Parathyroid adenoma (tissue), 2 donors: ENCODE data around the gene OR14A16.

ENCODE experiments used
- H2AFZ ChIP-seq: fragments of 300-600 bp; sonication (generic); one replicate; pipeline ENCODE4 v1.7.0; 2017; ENCODE audit warnings: antibody characterized with exemption, mild to moderate bottlenecking
- H3K27ac ChIP-seq: fragments of 300-600 bp; sonication (generic); one replicate; pipeline ENCODE4 v1.7.0; 2017
- H3K27me3 ChIP-seq: fragments of 300-600 bp; sonication (generic); one replicate; pipeline ENCODE4 v1.7.0; 2017; ENCODE audit warnings: low read length; ENCODE audit not compliant: control insufficient read depth, insufficient read depth
- H3K36me3 ChIP-seq: fragments of 300-600 bp; sonication (generic); one replicate; pipeline ENCODE4 v1.7.0; 2017; ENCODE audit warnings: low read length; ENCODE audit not compliant: control insufficient read depth, insufficient read depth
- H3K4me1 ChIP-seq: fragments of 300-600 bp; sonication (generic); one replicate; pipeline ENCODE4 v1.7.0; 2017; ENCODE audit warnings: control low read depth
- H3K4me2 ChIP-seq: fragments of 300-600 bp; sonication (generic); one replicate; pipeline ENCODE4 v1.7.0; 2017; ENCODE audit warnings: low read length
- H3K4me3 ChIP-seq: fragments of 300-600 bp; sonication (generic); one replicate; pipeline ENCODE4 v1.7.0; 2017; ENCODE audit warnings: low read depth, low read length
- H3K79me2 ChIP-seq: fragments of 300-600 bp; sonication (generic); one replicate; pipeline ENCODE4 v1.7.0; 2017; ENCODE audit warnings: control low read depth
- H3K9ac ChIP-seq: fragments of 300-600 bp; sonication (generic); one replicate; pipeline ENCODE4 v1.7.0; 2017; ENCODE audit warnings: mild to moderate bottlenecking
- H3K9me3 ChIP-seq: fragments of 300-600 bp; sonication (generic); one replicate; pipeline ENCODE4 v1.7.0; 2017; ENCODE audit warnings: low read length; ENCODE audit not compliant: control insufficient read depth
- CTCF ChIP-seq: fragments of 300-600 bp; sonication (generic); IDR thresholded peaks from one replicate; pipeline ENCODE4 v1.7.0; 2017; ENCODE audit warnings: antibody characterized with exemption, mild to moderate bottlenecking
- donor health status: primary hyperparathyroidism.

OR14A16 gene

DNA sequence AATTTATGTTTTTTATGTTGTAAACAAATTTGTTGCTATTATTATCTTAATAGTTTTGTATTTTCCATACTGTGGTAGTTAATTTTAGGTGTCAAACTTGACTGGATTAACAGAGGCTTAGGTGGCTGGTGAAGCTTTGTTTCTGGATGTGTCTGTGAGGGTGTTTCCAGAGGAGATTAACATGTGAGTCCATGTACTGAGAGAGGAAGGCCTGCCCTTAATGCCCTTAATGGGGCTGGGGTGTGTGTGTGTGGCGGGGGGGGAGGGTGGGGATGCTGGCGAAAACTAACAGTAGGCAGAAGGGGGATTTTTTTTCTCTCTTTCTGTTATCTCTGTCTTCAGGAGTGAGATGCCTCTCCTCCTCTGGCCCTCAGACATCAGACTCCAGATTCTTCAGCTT lies 1.9 kb downstream of the OR14A16 start:
- Histone ChIP-seq H3K9ac (no peak overlapping the region), H3K27ac (no peak overlapping the region)

GRCh38 chr1:247812637-247813036 lies 11.3 kb downstream of the OR14A16 start:
- no peak overlapping the region for H3K9ac ChIP-seq
- no peaks in the 10 kb centered on the region for H3K36me3 ChIP-seq
- TF ChIP-seq CTCF, result no peak
- H3K27me3 ChIP-seq, result no peaks in the 10 kb centered on the region
- no peaks in the 10 kb centered on the region for H3K4me1 ChIP-seq
- H3K4me2 ChIP-seq, result no peak overlapping the region
- no peak overlapping the region for H3K27ac ChIP-seq
- no peaks in the 10 kb centered on the region for H3K79me2 ChIP-seq
- no peak overlapping the region for H2AFZ ChIP-seq
- no peaks in the 10 kb centered on the region for H3K9me3 ChIP-seq
- H3K4me3 ChIP-seq, result no peak overlapping the region

More for the DNA sequence above, 1.9 kb downstream of the OR14A16 start:
- Histone ChIP-seq H3K4me2 (no peak overlapping the region), H3K4me1 (no peaks in the 10 kb centered on the region), H3K27me3 (no peaks in the 10 kb centered on the region), H3K79me2 (no peaks in the 10 kb centered on the region), H3K36me3 (no peaks in the 10 kb centered on the region), H2AFZ (no peak overlapping the region), H3K9me3 (no peaks in the 10 kb centered on the region), H3K4me3 (no peak overlapping the region)
- no peak for TF ChIP-seq CTCF

- H3K27ac ChIP-seq, result no peak overlapping the region
- no peak overlapping the region for H3K4me3 ChIP-seq
- no peaks in the 10 kb centered on the region for H3K79me2 ChIP-seq
- no peaks in the 10 kb centered on the region for H3K4me1 ChIP-seq
- H3K4me2 ChIP-seq, result no peak overlapping the region
- H3K9ac ChIP-seq, result no peak overlapping the region
- no peaks in the 10 kb centered on the region for H3K9me3 ChIP-seq
- H2AFZ ChIP-seq, result no peak overlapping the region
- H3K36me3 ChIP-seq, result no peaks in the 10 kb centered on the region
- H3K27me3 ChIP-seq, result no peaks in the 10 kb centered on the region
- TF ChIP-seq CTCF, result no peak
These were observed 26.4 kb downstream of the OR14A16 start for GRCh38 chr1:247797518-247797917.

DNA sequence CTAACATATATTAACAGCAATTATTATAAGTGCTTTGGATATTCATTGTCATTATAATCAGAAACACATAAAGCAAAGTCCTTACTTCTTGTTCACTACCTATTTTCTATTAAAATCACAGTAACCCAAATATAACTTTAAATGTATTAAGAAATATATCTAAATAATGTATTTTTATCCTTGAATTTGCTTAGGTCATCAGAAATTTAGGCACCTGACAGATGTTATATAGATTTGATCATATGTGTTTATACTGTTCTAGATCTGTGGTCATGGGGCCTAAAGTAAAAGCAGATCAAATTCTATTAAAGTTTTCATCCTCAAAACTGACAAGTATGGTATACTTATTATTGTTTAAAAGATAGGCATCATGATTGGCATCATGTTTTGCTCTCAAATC lies 54.3 kb downstream of the OR14A16 start:
- Histone ChIP-seq H3K36me3 (no peaks in the 10 kb centered on the region), H3K4me3 (no peak overlapping the region), H3K79me2 (no peaks in the 10 kb centered on the region), H3K27ac (no peak overlapping the region), H3K4me1 (no peaks in the 10 kb centered on the region), H3K27me3 (no peaks in the 10 kb centered on the region), H3K4me2 (no peak overlapping the region), H2AFZ (no peak overlapping the region), H3K9ac (no peak overlapping the region), H3K9me3 (no peaks in the 10 kb centered on the region)
- no peak for TF ChIP-seq CTCF
